GM23338 (cell line): ENCODE results near the gene KIAA1671. TPM values are rescaled to one million over a fixed set of nuclear protein-coding genes. Genes with fewer than 3 reads are reported as not detected.

Experiments used
- ATAC-seq: fragments of 200-7000 bp; cut with Tn5 transposase; 3 replicates; pipeline ENCODE4 v1.9.1; 2020
- DNase-seq: peaks from one replicate; pipeline ENCODE4 v3.0.0-alpha.2; 2015; ENCODE audit warnings: low spot score
- H2AFZ ChIP-seq: fragments of 200-600 bp; sonication (generic); 2 replicates; pipeline ENCODE4 v1.8.0; 2016; ENCODE audit warnings: antibody characterized with exemption, mild to moderate bottlenecking, moderate library complexity
- H3F3A ChIP-seq: fragments of 200-600 bp; sonication (generic); replicated peaks from 2 replicates; pipeline ENCODE4 v1.8.0; 2017; ENCODE audit warnings: antibody characterized with exemption, mixed run types, low read depth
- H3K27ac ChIP-seq: fragments of 200-600 bp; sonication (generic); 2 replicates; pipeline ENCODE4 v1.6.1; 2016; ENCODE audit warnings: low read depth
- H3K27me3 ChIP-seq: fragments of 200-600 bp; sonication (generic); 2 replicates; pipeline ENCODE4 v1.8.0; 2016; ENCODE audit warnings: mild to moderate bottlenecking, mixed run types, moderate library complexity; ENCODE audit not compliant: insufficient read depth
- H3K36me3 ChIP-seq: fragments of 200-600 bp; sonication (generic); 2 replicates; pipeline ENCODE4 v1.8.0; 2016; ENCODE audit warnings: mild to moderate bottlenecking; ENCODE audit not compliant: insufficient read depth
- H3K4me1 ChIP-seq: fragments of 200-600 bp; sonication (generic); 2 replicates; pipeline ENCODE4 v1.8.0; 2016; ENCODE audit warnings: mild to moderate bottlenecking, moderate library complexity; ENCODE audit not compliant: insufficient read depth
- H3K4me2 ChIP-seq: fragments of 200-600 bp; sonication (generic); 2 replicates; pipeline ENCODE4 v1.7.1; 2017; ENCODE audit warnings: mixed run types
- H3K4me3 ChIP-seq: fragments of 200-600 bp; sonication (generic); 2 replicates; pipeline ENCODE4 v1.6.1; 2016; ENCODE audit warnings: mixed run types
- H3K79me2 ChIP-seq: fragments of 200-600 bp; sonication (generic); replicated peaks from 2 replicates; pipeline ENCODE4 v1.8.0; 2017; ENCODE audit warnings: mild to moderate bottlenecking; ENCODE audit not compliant: insufficient read depth
- H3K9me2 ChIP-seq: fragments of 200-600 bp; sonication (generic); 2 replicates; pipeline ENCODE4 v1.8.0; 2017; ENCODE audit not compliant: insufficient read depth
- H4K20me1 ChIP-seq: fragments of 200-600 bp; sonication (generic); replicated peaks from 2 replicates; pipeline ENCODE4 v1.8.0; 2017; ENCODE audit warnings: mild to moderate bottlenecking; ENCODE audit not compliant: insufficient read depth
- H3K27ac Mint-ChIP-seq: 2 replicates; pipeline ENCODE4 v1.8.0; 2020; ENCODE audit warnings: inconsistent platforms, mild to moderate bottlenecking, moderate library complexity, mixed read lengths
- H3K27me3 Mint-ChIP-seq: 3 replicates; pipeline ENCODE4 v1.8.0; 2022; ENCODE audit warnings: low read depth, mild to moderate bottlenecking, moderate library complexity, mixed read lengths, inconsistent platforms; ENCODE audit not compliant: insufficient read depth, poor library complexity
- H3K36me3 Mint-ChIP-seq: 3 replicates; pipeline ENCODE4 v1.8.0; 2021; ENCODE audit warnings: low read depth, mild to moderate bottlenecking, inconsistent platforms, moderate library complexity, mixed read lengths
- H3K4me1 Mint-ChIP-seq: 3 replicates; pipeline ENCODE4 v1.8.0; 2020; ENCODE audit warnings: mild to moderate bottlenecking, inconsistent platforms, mixed read lengths
- H3K4me3 Mint-ChIP-seq: 3 replicates; pipeline ENCODE4 v1.8.0; 2021; ENCODE audit warnings: moderate library complexity, mild to moderate bottlenecking, inconsistent platforms, mixed read lengths
- H3K9me3 Mint-ChIP-seq: 3 replicates; pipeline ENCODE4 v1.8.0; 2020; ENCODE audit warnings: moderate library complexity, mild to moderate bottlenecking, inconsistent platforms, mixed read lengths
- CREB1 ChIP-seq: fragments of 250-450 bp; sonication (Bioruptor Pico); IDR thresholded peaks from 2 replicates; pipeline ENCODE4 v1.5.0; 2020; ENCODE audit warnings: low read depth, mild to moderate bottlenecking, moderate library complexity
- EZH2phosphoT487 ChIP-seq: fragments of 200-600 bp; sonication (generic); IDR thresholded peaks from one replicate; pipeline ENCODE4 v1.8.1; 2018; ENCODE audit warnings: antibody characterized with exemption; ENCODE audit not compliant: unreplicated experiment
- JUNB ChIP-seq: IDR thresholded peaks from one replicate; pipeline ENCODE4 v1.6.1; 2016; ENCODE audit warnings: antibody characterized with exemption; ENCODE audit not compliant: unreplicated experiment
- NANOG ChIP-seq: IDR thresholded peaks from 2 replicates; pipeline ENCODE4 v1.6.1; 2016; ENCODE audit warnings: antibody characterized with exemption, borderline replicate concordance
- ZNF331 ChIP-seq: fragments of 250-450 bp; sonication (Bioruptor Pico); IDR thresholded peaks from 2 replicates; pipeline ENCODE4 v1.5.0; 2020; ENCODE audit warnings: low read depth, mild to moderate bottlenecking, moderate library complexity
- ZNF462 ChIP-seq: fragments of 250-450 bp; sonication (Bioruptor Pico); IDR thresholded peaks from 2 replicates; pipeline ENCODE4 v1.5.0; 2020; ENCODE audit warnings: mild to moderate bottlenecking, moderate library complexity
- polyA plus RNA-seq: library from polyadenylated mRNA; unstranded; fragments of >200 nt; fragmentation: Nextera tagmentation; extraction: Ambion mirVana; gene quantifications from 2 replicates; pipeline ENCODE4 v1.2.1, GENCODE V29; 2016
- total RNA-seq: library from RNA; depleted of rRNA; stranded (reverse); fragments of >200 nt; shearing (Covaris generic); gene quantifications from 2 replicates; pipeline ENCODE4 v1.2.3, GENCODE V29; 2014

KIAA1671 gene
- total and polyA plus RNA-seq, 2 experiments from 2014 or later: 6.1 to 27.2 TPM

- H3K27me3 ChIP-seq: no peaks in the 10 kb centered on the region
- H3K4me2 ChIP-seq: no peak overlapping the region
- TF ChIP-seq ZNF331: no peak
- TF ChIP-seq NANOG: no peak
- TF ChIP-seq ZNF462: no peak
- no peak for TF ChIP-seq EZH2phosphoT487
- TF ChIP-seq JUNB: no peak
- TF ChIP-seq CREB1 (CRISPR knock-in tag): no peak
- H3K27ac ChIP-seq: no peak overlapping the region
- peaks cover 9% of the 10 kb centered on the region for H3K27me3 Mint-ChIP-seq
- no peaks in the 10 kb centered on the region for H3K9me2 ChIP-seq
- no peaks in the 10 kb centered on the region; the same call in 1 of the 2 replicates for H3K4me1 ChIP-seq
- no peak overlapping the region for H3K4me3 ChIP-seq
- H3K9me3 Mint-ChIP-seq: peaks cover 9% of the 10 kb centered on the region
- no peak overlapping the region for H2AFZ ChIP-seq
- no peaks in the 10 kb centered on the region for H3K79me2 ChIP-seq
- H4K20me1 ChIP-seq: 0 out of 2 replicates have a peak, but pooled peaks cover 5% of the 10 kb centered on the region
- H3F3A ChIP-seq: no peaks in the 10 kb centered on the region
- H3K36me3 ChIP-seq: no peaks in the 10 kb centered on the region
- H3K27ac Mint-ChIP-seq: no peak overlapping the region
- ATAC-seq (no peak), DNase-seq (no peak)
- H3K36me3 Mint-ChIP-seq: peaks cover 26% of the 10 kb centered on the region
- H3K4me1 Mint-ChIP-seq: peaks cover 13% of the 10 kb centered on the region
- H3K4me3 Mint-ChIP-seq: no peak overlapping the region
These were observed 224.3 kb downstream of the KIAA1671 start for GRCh38 chr22:25176799-25177198.

- no peak overlapping the region for H3K4me2 ChIP-seq
- no peaks in the 10 kb centered on the region for H3K27me3 ChIP-seq
- no peaks in the 10 kb centered on the region for H3K36me3 ChIP-seq
- peaks cover 10% of the 10 kb centered on the region for H3K27me3 Mint-ChIP-seq
- no peak for TF ChIP-seq ZNF462
- no peak for TF ChIP-seq NANOG
- 0 out of 2 replicates have a peak, but pooled peaks cover 5% of the 10 kb centered on the region for H4K20me1 ChIP-seq
- ATAC-seq (no peak), DNase-seq (no peak)
- H3K4me1 Mint-ChIP-seq: peaks cover 13% of the 10 kb centered on the region
- peaks cover 9% of the 10 kb centered on the region for H3K9me3 Mint-ChIP-seq
- peaks cover 28% of the 10 kb centered on the region for H3K36me3 Mint-ChIP-seq
- no peak overlapping the region for H2AFZ ChIP-seq
- no peak overlapping the region for H3K4me3 Mint-ChIP-seq
- no peak overlapping the region for H3K4me3 ChIP-seq
- H3K4me1 ChIP-seq: no peaks in the 10 kb centered on the region; the same call in 1 of the 2 replicates
- no peak overlapping the region for H3K27ac ChIP-seq
- no peaks in the 10 kb centered on the region for H3K79me2 ChIP-seq
- no peaks in the 10 kb centered on the region for H3K9me2 ChIP-seq
- H3F3A ChIP-seq: no peaks in the 10 kb centered on the region
- no peak overlapping the region for H3K27ac Mint-ChIP-seq
These were observed 224.7 kb downstream of the KIAA1671 start for GRCh38 chr22:25177226-25177625.
